Adrenal gland (tissue), 5 donors: ENCODE measurements around the gene SLC41A2.

Experiments
- POLR2A ChIP-seq, 2 donors: fragments of 450-650 bp; IDR thresholded peaks; one replicate each; pipeline ENCODE4 v1.6.1; 2017; ENCODE audit warnings: antibody characterized with exemption in 2 of 2, mild to moderate bottlenecking in 2 of 2, moderate library complexity in 1 of 2
- TF ChIP-seq, protein P1 (sequence below), 6 experiments: fragments of 450-650 bp in 4 of 6; fragments of 200-600 bp in 2 of 6; sonication (generic) in 1 of 6; IDR thresholded peaks; 1 replicate in 5 of 6; 2 replicates in 1 of 6; pipeline versions ENCODE4 v1.5.1 to v1.8.0; 2016 to 2021; ENCODE audit warnings: antibody characterized with exemption in 6 of 6, mild to moderate bottlenecking in 2 of 6, moderate library complexity in 1 of 6
- donor health status: DM: no; HTN: no; CAD: no.

GRCh38 chr12:104959335-104959841 is 1.3 kb upstream of the SLC41A2 start:
- no peak for TF ChIP-seq POLR2A (IDR thresholded peaks at IDR 0.05)
- TF ChIP-seq, protein P1, sequence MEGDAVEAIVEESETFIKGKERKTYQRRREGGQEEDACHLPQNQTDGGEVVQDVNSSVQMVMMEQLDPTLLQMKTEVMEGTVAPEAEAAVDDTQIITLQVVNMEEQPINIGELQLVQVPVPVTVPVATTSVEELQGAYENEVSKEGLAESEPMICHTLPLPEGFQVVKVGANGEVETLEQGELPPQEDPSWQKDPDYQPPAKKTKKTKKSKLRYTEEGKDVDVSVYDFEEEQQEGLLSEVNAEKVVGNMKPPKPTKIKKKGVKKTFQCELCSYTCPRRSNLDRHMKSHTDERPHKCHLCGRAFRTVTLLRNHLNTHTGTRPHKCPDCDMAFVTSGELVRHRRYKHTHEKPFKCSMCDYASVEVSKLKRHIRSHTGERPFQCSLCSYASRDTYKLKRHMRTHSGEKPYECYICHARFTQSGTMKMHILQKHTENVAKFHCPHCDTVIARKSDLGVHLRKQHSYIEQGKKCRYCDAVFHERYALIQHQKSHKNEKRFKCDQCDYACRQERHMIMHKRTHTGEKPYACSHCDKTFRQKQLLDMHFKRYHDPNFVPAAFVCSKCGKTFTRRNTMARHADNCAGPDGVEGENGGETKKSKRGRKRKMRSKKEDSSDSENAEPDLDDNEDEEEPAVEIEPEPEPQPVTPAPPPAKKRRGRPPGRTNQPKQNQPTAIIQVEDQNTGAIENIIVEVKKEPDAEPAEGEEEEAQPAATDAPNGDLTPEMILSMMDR (IDR thresholded peaks at IDR 0.05): no peak
